Measurements from ENCODE around the gene PREP.

PREP gene

DNA sequence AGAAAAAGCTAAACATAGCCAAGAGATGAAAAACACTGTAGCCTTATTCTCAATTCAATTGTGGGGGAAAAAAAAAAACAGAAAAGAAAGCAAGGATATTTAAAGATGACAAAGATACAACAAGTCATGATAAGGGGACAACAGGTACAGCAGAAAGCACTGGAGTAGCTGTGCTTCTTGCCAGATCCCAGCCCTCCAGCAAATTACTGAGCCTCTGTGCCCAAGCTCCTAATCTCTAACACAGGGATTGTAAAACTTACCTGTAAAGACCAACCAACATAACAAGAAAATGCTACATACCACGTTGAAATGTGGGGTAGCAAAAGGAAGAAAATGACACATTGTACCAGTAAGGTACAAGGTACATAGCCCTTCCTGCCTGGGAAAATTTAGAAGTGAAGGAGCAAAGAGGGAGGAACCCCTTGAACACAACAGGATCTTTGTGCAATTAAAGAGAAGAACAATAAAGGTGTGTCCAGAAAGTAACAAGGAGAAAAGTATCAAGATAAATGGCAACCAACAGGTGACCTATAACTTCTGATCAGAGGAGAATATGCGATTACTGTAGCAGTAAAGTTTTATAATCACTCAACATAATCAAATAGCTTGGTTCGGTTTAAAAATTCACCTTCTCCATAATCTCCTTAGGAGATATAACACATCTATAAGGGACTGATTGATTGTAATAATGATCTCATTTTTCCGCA lies 30.6 kb downstream of the PREP start:
- H3K9me3 ChIP-seq (ENCODE audit: control insufficient read depth, insufficient read depth, low read depth, low read length) = no peaks in the 10 kb centered on the region
- H3K36me3 ChIP-seq (ENCODE audit: control insufficient read depth, insufficient read depth, low read length) = peaks cover 67% of the 10 kb centered on the region
- H3K27ac ChIP-seq (ENCODE audit: low read depth, low read length) = no peak overlapping the region
- no peak overlapping the region for H3K4me3 ChIP-seq (ENCODE audit: low read depth, low read length)
- H3K9ac ChIP-seq (ENCODE audit: low read length) = no peak overlapping the region
- H3K27me3 ChIP-seq (ENCODE audit: control insufficient read depth, insufficient read depth, low read length) = no peaks in the 10 kb centered on the region
- H3K4me1 ChIP-seq (ENCODE audit: control insufficient read depth, insufficient read depth, low read length) = no peaks in the 10 kb centered on the region

DNA sequence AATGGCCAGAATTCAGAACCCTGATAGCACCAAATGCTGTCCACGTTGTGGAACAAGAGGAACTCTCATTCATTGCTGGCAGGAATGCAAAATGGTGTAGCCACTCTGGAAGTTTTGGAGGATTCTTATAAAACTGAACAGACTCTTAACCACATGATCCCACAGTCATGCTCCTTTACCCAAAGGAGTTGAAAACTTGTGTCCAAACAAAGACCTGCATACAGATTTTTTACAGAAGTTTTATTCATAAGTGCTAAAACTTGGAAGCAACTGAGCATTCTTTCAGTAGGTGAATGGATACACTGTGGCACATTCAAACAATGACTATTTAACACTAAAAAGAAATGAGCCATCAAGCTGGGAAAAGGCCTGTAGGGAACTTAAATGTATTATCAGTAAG lies 32.5 kb downstream of the PREP start:
- Histone ChIP-seq H3K4me3 (ENCODE audit: low read depth, low read length) (no peak overlapping the region), H3K9ac (ENCODE audit: low read length) (no peak overlapping the region), H3K27ac (ENCODE audit: low read depth, low read length) (no peak overlapping the region), H3K36me3 (ENCODE audit: control insufficient read depth, insufficient read depth, low read length) (peaks cover 62% of the 10 kb centered on the region), H3K27me3 (ENCODE audit: control insufficient read depth, insufficient read depth, low read length) (no peaks in the 10 kb centered on the region), H3K4me1 (ENCODE audit: control insufficient read depth, insufficient read depth, low read length) (no peaks in the 10 kb centered on the region), H3K9me3 (ENCODE audit: control insufficient read depth, insufficient read depth, low read depth, low read length) (no peaks in the 10 kb centered on the region)

DNA sequence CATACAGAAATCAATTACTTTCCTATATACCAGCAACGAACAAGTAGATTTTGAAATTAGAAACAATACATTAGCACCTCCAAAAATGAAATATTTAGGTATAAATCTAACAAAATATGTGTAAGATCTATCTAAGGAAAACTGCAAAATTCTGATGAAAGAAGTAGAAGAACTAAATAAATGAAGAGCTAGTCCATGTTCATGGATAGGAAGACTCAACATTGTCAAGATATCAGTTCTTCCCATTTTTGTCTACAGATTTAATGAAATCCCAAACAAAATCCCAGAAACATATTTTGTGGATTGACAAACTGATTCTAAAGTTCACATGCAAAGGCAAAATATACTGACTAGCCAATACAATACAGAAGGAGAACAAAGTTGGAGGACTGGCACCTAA lies 33.7 kb downstream of the PREP start:
- Histone ChIP-seq H3K27me3 (ENCODE audit: control insufficient read depth, insufficient read depth, low read length) (no peaks in the 10 kb centered on the region), H3K4me3 (ENCODE audit: low read depth, low read length) (no peak overlapping the region), H3K4me1 (ENCODE audit: control insufficient read depth, insufficient read depth, low read length) (no peaks in the 10 kb centered on the region), H3K9ac (ENCODE audit: low read length) (no peak overlapping the region), H3K27ac (ENCODE audit: low read depth, low read length) (no peak overlapping the region), H3K9me3 (ENCODE audit: control insufficient read depth, insufficient read depth, low read depth, low read length) (no peaks in the 10 kb centered on the region), H3K36me3 (ENCODE audit: control insufficient read depth, insufficient read depth, low read length) (peaks cover 62% of the 10 kb centered on the region)

DNA sequence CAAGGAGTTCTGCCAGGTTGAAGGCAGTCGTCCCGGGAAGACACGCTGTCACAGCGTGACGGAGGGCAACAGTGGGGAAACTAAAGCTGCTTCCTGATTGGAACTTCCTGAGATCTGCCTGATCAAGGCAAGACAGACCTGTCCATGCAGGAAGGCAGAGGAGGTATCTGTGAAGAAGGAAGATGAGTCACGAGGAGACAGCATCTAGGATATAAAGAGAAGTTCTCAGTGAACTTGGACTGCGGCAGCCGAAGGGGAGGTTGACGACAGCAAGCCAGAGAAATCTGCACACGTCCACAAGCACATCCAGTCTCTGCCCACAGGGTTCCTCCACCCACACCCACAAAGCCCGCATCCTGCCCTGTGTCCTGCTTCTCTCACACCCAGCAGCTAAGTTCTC lies 38.6 kb downstream of the PREP start:
- no peaks in the 10 kb centered on the region for H3K27me3 ChIP-seq (ENCODE audit: control insufficient read depth, insufficient read depth, low read length)
- H3K9me3 ChIP-seq (ENCODE audit: control insufficient read depth, insufficient read depth, low read depth, low read length) = no peaks in the 10 kb centered on the region
- H3K36me3 ChIP-seq (ENCODE audit: control insufficient read depth, insufficient read depth, low read length) = peaks cover 50% of the 10 kb centered on the region
- no peaks in the 10 kb centered on the region for H3K4me1 ChIP-seq (ENCODE audit: control insufficient read depth, insufficient read depth, low read length)
- no peak overlapping the region for H3K4me3 ChIP-seq (ENCODE audit: low read depth, low read length)
- no peak overlapping the region for H3K9ac ChIP-seq (ENCODE audit: low read length)
- no peak overlapping the region for H3K27ac ChIP-seq (ENCODE audit: low read depth, low read length)

DNA sequence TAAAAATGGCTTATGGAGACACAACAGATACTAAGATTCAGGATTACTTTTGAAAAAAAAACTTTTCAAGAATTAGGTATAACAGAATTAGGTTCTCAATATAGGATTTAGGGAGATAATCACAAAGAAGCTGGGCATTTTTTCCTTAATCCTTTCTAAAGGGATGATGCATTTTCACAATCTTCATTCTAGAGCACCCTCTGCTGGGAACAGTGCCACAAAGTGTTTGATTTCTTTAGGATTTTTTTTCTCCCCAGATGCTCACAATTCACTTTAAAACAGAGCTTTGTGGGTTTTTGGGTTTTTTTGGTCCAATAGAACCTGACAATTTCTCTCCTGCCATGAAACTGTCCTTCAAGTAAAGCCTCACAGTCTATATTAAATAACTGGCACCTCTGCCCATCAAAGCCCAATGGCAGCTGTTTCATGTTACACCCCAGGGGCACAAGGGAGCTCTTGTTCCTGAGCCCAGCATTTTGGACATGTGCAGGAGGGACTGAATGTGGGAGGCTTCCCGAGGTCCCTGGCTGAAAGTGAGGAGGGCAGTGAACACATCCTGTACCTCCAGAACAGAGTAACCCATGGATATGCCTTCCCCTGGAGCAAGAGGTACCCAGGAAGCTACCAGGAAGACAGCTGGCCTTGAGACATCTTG lies 39.7 kb downstream of the PREP start:
- Histone ChIP-seq H3K27ac (ENCODE audit: low read depth, low read length) (no peak overlapping the region), H3K36me3 (ENCODE audit: control insufficient read depth, insufficient read depth, low read length) (peaks cover 51% of the 10 kb centered on the region), H3K4me1 (ENCODE audit: control insufficient read depth, insufficient read depth, low read length) (no peaks in the 10 kb centered on the region), H3K9me3 (ENCODE audit: control insufficient read depth, insufficient read depth, low read depth, low read length) (no peaks in the 10 kb centered on the region), H3K9ac (ENCODE audit: low read length) (no peak overlapping the region), H3K27me3 (ENCODE audit: control insufficient read depth, insufficient read depth, low read length) (no peaks in the 10 kb centered on the region), H3K4me3 (ENCODE audit: low read depth, low read length) (no peak overlapping the region)

DNA sequence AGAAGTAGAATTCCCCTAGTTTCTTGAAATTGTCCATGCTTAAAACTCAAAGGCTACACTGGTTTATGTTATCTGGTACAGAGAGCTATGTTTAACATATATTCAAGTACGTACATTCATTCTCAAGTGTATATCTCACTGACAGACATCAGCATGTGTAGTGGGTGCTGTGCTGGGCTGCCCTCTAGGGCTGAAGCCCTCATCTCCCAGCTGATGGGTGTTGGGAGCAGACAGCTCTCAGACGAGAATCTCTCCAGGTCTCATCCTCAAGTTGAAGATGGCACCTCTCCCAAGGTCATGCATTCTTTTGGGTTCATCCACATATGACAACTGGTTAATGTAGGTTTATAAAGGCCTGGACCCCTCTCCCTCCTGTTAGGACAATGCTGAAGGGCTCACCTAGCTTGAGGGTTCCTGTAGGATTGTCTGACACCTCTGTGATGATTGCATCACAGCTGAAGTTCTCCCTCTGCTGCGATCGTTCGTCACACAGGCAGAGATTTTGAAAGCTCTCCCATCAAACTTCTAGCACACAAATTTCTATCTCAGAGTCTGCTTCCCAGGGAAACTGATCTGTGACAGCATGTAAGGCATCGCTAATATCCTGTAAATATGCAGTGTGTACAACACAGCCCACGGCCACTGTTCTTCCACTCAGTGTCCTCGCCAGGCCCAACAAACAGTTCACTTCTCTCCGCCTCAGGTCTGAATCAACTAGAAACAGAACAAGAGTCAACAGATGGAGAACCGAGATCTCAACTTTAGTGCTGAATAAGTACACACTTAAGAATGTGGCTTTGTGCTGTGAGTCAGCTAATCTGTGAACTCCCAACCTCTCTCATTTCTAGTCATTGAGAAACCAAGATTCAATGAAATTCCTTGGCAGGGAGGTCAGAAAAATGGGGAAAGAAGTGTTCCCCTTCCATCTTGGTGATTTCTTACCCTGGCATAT lies 43.2 kb downstream of the PREP start:
- H3K36me3 ChIP-seq (ENCODE audit: control insufficient read depth, insufficient read depth, low read length) = peaks cover 48% of the 10 kb centered on the region
- no peaks in the 10 kb centered on the region for H3K4me1 ChIP-seq (ENCODE audit: control insufficient read depth, insufficient read depth, low read length)
- H3K27ac ChIP-seq (ENCODE audit: low read depth, low read length) = no peak overlapping the region
- no peak overlapping the region for H3K4me3 ChIP-seq (ENCODE audit: low read depth, low read length)
- 0 out of 2 replicates have a peak, but pooled peaks cover 4% of the 10 kb centered on the region for H3K9me3 ChIP-seq (ENCODE audit: control insufficient read depth, insufficient read depth, low read depth, low read length)
- H3K9ac ChIP-seq (ENCODE audit: low read length) = no peak overlapping the region
- no peaks in the 10 kb centered on the region for H3K27me3 ChIP-seq (ENCODE audit: control insufficient read depth, insufficient read depth, low read length)

DNA sequence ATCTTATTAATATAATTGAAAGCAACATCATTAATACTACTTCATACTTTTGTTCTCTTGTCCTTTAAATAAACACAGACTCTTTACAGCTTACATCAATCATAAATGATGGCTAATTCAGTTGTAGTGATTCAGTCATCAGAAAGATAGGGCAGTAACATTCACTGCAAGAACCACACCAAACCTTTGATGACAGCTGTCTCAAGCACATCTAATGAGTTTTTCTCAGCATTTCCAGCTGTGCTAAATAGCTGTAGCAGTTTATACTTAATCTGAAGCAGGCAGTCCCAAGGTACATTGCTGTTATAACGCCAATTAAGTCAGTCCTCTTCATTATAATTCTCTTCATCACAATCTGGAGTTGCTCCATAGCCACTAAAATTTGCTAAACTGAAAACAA lies 45.7 kb downstream of the PREP start:
- H3K4me3 ChIP-seq (ENCODE audit: low read depth, low read length) = no peak overlapping the region
- no peak overlapping the region for H3K27ac ChIP-seq (ENCODE audit: low read depth, low read length)
- H3K27me3 ChIP-seq (ENCODE audit: control insufficient read depth, insufficient read depth, low read length) = no peaks in the 10 kb centered on the region
- 0 out of 2 replicates have a peak, but pooled peaks cover 4% of the 10 kb centered on the region for H3K9me3 ChIP-seq (ENCODE audit: control insufficient read depth, insufficient read depth, low read depth, low read length)
- peaks cover 45% of the 10 kb centered on the region for H3K36me3 ChIP-seq (ENCODE audit: control insufficient read depth, insufficient read depth, low read length)
- H3K9ac ChIP-seq (ENCODE audit: low read length) = no peak overlapping the region
- no peaks in the 10 kb centered on the region for H3K4me1 ChIP-seq (ENCODE audit: control insufficient read depth, insufficient read depth, low read length)

DNA sequence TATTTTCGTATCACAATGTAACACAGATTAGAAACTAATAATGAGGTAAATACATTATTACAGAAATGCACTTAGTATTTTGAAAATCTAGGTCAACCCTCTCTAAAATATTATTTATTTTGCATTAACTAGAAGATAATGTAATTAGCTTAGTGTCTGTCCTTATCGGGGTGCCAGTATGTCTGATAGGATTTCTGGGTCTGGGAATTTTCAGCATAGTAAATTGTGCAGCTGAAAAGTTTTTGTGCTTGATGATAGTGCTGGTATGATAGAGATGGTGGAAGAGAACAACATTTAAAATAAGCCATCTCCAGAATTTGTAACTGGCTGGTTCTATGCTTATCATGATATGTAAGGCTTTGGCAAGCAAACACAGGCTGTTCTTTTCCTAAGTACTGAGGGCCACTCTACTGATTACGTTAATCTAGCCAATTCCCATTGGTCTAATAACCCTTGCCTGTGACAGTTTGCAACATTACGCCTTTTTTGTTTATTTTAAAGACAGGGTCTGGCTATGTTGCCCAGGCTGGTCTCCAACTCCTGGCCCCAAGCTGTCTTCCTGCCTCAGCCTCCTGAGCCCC lies 50.8 kb downstream of the PREP start:
- Histone ChIP-seq H3K36me3 (ENCODE audit: control insufficient read depth, insufficient read depth, low read length) (peaks cover 43% of the 10 kb centered on the region), H3K27me3 (ENCODE audit: control insufficient read depth, insufficient read depth, low read length) (no peaks in the 10 kb centered on the region), H3K27ac (ENCODE audit: low read depth, low read length) (no peak overlapping the region)

DNA sequence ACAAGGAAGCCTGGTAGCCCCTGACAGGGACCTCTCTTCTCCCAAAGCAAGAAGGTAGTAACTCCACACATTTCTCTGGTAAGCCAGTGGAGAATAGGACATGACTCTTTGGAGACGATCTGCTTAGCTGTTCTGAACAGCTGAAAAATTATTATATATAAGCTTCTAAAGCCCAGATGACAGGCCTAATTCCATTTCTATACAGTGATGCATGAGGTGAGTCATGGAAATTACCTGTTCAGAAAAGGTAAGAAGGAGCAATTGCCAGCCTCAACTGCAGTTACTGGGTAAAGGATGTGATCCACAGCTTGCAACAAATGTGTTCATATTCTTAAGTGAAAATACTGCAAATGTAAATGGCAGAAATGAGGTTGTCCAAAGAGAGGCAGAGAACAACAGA lies 54.0 kb downstream of the PREP start:
- no peak overlapping the region for H3K4me3 ChIP-seq (ENCODE audit: low read depth, low read length)
- no peak overlapping the region for H3K27ac ChIP-seq (ENCODE audit: low read depth, low read length)
- H3K36me3 ChIP-seq (ENCODE audit: control insufficient read depth, insufficient read depth, low read length) = peaks cover 39% of the 10 kb centered on the region
- H3K9ac ChIP-seq (ENCODE audit: low read length) = no peak overlapping the region
- no peaks in the 10 kb centered on the region for H3K9me3 ChIP-seq (ENCODE audit: control insufficient read depth, insufficient read depth, low read depth, low read length)
- no peaks in the 10 kb centered on the region for H3K27me3 ChIP-seq (ENCODE audit: control insufficient read depth, insufficient read depth, low read length)
- no peaks in the 10 kb centered on the region for H3K4me1 ChIP-seq (ENCODE audit: control insufficient read depth, insufficient read depth, low read length)

More for the DNA sequence above, 50.8 kb downstream of the PREP start:
- Histone ChIP-seq H3K4me1 (ENCODE audit: control insufficient read depth, insufficient read depth, low read length) (no peaks in the 10 kb centered on the region), H3K9ac (ENCODE audit: low read length) (no peak overlapping the region), H3K9me3 (ENCODE audit: control insufficient read depth, insufficient read depth, low read depth, low read length) (0 out of 2 replicates have a peak, but pooled peaks cover 4% of the 10 kb centered on the region), H3K4me3 (ENCODE audit: low read depth, low read length) (no peak overlapping the region)

DNA sequence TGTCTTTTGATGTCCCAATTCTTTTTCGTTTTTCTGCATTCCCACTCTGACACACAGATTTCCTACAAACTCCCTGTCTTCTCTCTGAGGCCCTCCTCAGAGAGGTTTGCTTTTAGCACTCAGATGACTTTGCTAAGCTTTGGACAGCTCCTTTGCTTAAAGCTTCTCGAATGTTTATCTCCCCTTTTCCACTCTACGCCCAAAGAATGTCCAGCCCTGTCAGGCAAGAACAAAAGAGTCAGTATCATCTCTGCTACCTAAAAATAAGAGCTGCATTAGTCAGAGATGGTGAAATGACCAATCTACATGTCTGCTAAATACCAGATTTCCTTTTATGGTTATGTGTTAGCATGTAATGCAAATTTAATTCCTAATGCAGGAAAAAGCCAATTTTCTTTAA lies 56.8 kb downstream of the PREP start:
- Histone ChIP-seq H3K36me3 (ENCODE audit: control insufficient read depth, insufficient read depth, low read length) (peaks cover 20% of the 10 kb centered on the region), H3K27ac (ENCODE audit: low read depth, low read length) (no peak overlapping the region), H3K9me3 (ENCODE audit: control insufficient read depth, insufficient read depth, low read depth, low read length) (no peaks in the 10 kb centered on the region), H3K4me1 (ENCODE audit: control insufficient read depth, insufficient read depth, low read length) (no peaks in the 10 kb centered on the region), H3K9ac (ENCODE audit: low read length) (no peak overlapping the region), H3K27me3 (ENCODE audit: control insufficient read depth, insufficient read depth, low read length) (no peaks in the 10 kb centered on the region), H3K4me3 (ENCODE audit: low read depth, low read length) (no peak overlapping the region)
